ENCODE measurements around the gene COL7A1.

- TF ChIP-seq, protein P1, sequence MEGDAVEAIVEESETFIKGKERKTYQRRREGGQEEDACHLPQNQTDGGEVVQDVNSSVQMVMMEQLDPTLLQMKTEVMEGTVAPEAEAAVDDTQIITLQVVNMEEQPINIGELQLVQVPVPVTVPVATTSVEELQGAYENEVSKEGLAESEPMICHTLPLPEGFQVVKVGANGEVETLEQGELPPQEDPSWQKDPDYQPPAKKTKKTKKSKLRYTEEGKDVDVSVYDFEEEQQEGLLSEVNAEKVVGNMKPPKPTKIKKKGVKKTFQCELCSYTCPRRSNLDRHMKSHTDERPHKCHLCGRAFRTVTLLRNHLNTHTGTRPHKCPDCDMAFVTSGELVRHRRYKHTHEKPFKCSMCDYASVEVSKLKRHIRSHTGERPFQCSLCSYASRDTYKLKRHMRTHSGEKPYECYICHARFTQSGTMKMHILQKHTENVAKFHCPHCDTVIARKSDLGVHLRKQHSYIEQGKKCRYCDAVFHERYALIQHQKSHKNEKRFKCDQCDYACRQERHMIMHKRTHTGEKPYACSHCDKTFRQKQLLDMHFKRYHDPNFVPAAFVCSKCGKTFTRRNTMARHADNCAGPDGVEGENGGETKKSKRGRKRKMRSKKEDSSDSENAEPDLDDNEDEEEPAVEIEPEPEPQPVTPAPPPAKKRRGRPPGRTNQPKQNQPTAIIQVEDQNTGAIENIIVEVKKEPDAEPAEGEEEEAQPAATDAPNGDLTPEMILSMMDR (CRISPR knock-in tag; IDR thresholded peaks at IDR 0.05) = no peak
- TF ChIP-seq JUND (CRISPR knock-in tag; IDR thresholded peaks at IDR 0.05) (no peak), TAF1 (CRISPR knock-in tag; IDR thresholded peaks at IDR 0.05) (no peak), FOSL1 (CRISPR knock-in tag; IDR thresholded peaks at IDR 0.05; ENCODE audit: borderline replicate concordance) (no peak)
- TF ChIP-seq, protein P2, sequence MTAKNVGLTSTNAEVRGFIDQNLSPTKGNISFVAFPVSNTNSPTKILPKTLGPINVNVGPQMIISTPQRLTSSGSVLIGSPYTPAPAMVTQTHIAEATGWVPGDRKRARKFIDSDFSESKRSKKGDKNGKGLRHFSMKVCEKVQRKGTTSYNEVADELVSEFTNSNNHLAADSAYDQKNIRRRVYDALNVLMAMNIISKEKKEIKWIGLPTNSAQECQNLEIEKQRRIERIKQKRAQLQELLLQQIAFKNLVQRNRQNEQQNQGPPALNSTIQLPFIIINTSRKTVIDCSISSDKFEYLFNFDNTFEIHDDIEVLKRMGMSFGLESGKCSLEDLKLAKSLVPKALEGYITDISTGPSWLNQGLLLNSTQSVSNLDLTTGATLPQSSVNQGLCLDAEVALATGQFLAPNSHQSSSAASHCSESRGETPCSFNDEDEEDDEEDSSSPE (CRISPR knock-in tag; IDR thresholded peaks at IDR 0.05) = no peak
Measured at GRCh38 chr3:48599077-48599501, 4.0 kb upstream of the COL7A1 start.

All from HepG2 (cell line).